GM10266 (cell line): Measurements from ENCODE around the gene KCNMB1.

ENCODE experiments used
- DNase-seq: peaks from one replicate; pipeline ENCODE4 v3.0.0; 2012; ENCODE audit errors: extremely low spot score
- CTCF ChIP-seq: IDR thresholded peaks from 2 replicates; pipeline ENCODE4 v1.5.1; 2012; ENCODE audit warnings: mild to moderate bottlenecking, low read depth; ENCODE audit not compliant: control insufficient read depth, insufficient read depth; ENCODE audit errors: missing control alignments

The KCNMB1 gene

GRCh38 chr5:170355601-170356098, 33.5 kb downstream of the KCNMB1 start:
- DNase-seq, result no peak
- TF ChIP-seq CTCF, result no peak

DNA sequence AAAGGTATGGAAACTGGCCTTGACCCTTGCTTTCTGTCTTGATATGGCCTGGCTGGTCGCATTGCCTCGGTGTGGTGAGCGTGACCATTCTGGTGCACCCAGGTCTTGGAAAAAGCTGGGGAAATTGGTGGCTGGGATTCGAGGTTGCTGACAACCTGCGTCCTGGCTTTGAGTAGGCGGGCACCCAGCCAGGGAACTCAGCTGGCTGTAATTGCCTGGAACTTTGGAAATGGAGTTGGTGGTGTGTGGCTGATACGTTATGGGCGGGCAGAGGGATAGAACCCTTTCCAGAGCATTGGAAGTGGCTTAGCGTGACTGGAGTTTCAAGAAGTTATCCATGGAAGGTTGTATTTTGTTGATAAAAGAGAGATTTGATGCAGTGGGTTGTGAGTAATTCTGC, 35.2 kb downstream of the KCNMB1 start:
- no peak for DNase-seq

GRCh38 chr5:170353011-170353761, 36.0 kb downstream of the KCNMB1 start:
- TF ChIP-seq CTCF, result no peak
- DNase-seq, result no peak

More for the DNA sequence above, 35.2 kb downstream of the KCNMB1 start:
- no peak for TF ChIP-seq CTCF

- no peak for TF ChIP-seq CTCF
- no peak for DNase-seq
Observed at GRCh38 chr5:170348137-170348633, 41.0 kb downstream of the KCNMB1 start.

DNA sequence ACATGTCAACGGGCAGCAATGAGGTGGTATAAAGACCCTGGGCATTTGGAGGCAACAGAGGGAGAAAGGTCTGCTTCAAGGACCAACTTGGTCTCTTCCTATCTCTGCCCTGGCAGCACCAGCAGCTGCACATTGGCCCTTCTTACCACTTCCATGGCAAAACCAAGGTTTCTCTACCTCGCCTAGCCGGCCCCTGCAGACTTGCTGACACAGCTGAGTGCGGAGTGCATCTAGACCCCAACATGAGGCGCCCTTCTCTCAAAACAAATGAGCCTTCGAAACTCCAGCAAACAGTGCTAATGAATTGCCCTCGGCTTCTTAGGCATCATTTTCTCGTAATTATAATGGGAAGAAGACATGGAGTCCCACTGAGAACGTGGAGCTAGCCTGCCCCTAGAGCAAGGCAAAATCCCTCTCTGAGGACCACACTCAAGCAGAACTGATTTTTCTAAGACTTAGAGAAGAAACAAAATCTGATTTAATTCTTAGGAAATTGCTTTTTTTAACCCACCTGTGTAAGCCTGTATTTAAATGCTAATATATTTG, 42.1 kb downstream of the KCNMB1 start:
- no peak for DNase-seq
- TF ChIP-seq CTCF, result no peak

DNA sequence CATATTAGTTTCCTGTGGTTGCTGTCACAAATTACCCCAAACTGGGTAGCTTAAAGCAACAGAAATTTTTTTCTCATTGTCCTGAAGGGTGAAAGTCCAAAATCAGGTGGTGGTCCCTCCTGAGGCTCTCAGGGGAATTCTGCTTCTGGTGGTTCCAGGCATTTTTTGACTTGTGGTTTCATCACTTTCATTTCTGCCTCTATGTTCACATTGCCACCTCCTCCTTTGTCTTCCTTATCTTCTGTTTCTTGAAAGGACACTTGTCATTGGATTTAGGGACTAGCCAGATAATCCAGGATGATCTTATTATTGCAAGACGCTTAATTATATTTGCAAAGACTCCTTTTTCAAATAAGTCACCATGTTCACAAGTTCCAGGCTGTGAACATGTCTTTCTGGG, 43.2 kb downstream of the KCNMB1 start:
- no peak for TF ChIP-seq CTCF
- DNase-seq, result no peak

- TF ChIP-seq CTCF, result no peak
- no peak for DNase-seq
Observed at GRCh38 chr5:170343177-170343576, 46.0 kb downstream of the KCNMB1 start.
